BE2C (cell line): ENCODE results near the gene MAP2K3.
A peak's percentile ranks its signal among the peaks of the same experiment; 100 is the strongest.
"Not testable (repeated sequence)": the region's sequence is repeated elsewhere in the genome, so short reads cannot be mapped to it uniquely, and the experiment has no call there.

Experiments used
- DNase-seq: peaks from one replicate; pipeline ENCODE4 v3.0.0-alpha.2; 2020
- H3K27me3 ChIP-seq: fragments of 250-450 bp; sonication (Bioruptor Pico); 2 replicates; pipeline ENCODE4 v1.5.1; 2020; ENCODE audit warnings: mild to moderate bottlenecking
- H3K36me3 ChIP-seq: fragments of 250-450 bp; sonication (Bioruptor Pico); 2 replicates; pipeline ENCODE4 v1.5.1; 2020; ENCODE audit warnings: mild to moderate bottlenecking
- H3K4me1 ChIP-seq: fragments of 250-450 bp; sonication (Bioruptor Pico); 2 replicates; pipeline ENCODE4 v1.5.1; 2020
- H3K4me3 ChIP-seq: 2 replicates; pipeline ENCODE4 v1.5.1; 2011; ENCODE audit warnings: low read depth, low read length
- H3K9me3 ChIP-seq: fragments of 250-450 bp; sonication (Bioruptor Pico); 2 replicates; pipeline ENCODE4 v1.5.1; 2020
- CTCF ChIP-seq: IDR thresholded peaks from 2 replicates; pipeline ENCODE4 v1.5.1; 2012; ENCODE audit warnings: mild to moderate bottlenecking, low read depth, low read length

The MAP2K3 gene

GRCh38 chr17:21300601-21301571 lies 16.4 kb downstream of the MAP2K3 start:
- H3K4me3 ChIP-seq: no peak overlapping the region
- H3K9me3 ChIP-seq: no peaks in the 10 kb centered on the region
- DNase-seq: no peak
- no peaks in the 10 kb centered on the region for H3K4me1 ChIP-seq
- no peaks in the 10 kb centered on the region for H3K27me3 ChIP-seq
- no peak for TF ChIP-seq CTCF
- no peaks in the 10 kb centered on the region; the same call in 1 of the 2 replicates for H3K36me3 ChIP-seq

DNA sequence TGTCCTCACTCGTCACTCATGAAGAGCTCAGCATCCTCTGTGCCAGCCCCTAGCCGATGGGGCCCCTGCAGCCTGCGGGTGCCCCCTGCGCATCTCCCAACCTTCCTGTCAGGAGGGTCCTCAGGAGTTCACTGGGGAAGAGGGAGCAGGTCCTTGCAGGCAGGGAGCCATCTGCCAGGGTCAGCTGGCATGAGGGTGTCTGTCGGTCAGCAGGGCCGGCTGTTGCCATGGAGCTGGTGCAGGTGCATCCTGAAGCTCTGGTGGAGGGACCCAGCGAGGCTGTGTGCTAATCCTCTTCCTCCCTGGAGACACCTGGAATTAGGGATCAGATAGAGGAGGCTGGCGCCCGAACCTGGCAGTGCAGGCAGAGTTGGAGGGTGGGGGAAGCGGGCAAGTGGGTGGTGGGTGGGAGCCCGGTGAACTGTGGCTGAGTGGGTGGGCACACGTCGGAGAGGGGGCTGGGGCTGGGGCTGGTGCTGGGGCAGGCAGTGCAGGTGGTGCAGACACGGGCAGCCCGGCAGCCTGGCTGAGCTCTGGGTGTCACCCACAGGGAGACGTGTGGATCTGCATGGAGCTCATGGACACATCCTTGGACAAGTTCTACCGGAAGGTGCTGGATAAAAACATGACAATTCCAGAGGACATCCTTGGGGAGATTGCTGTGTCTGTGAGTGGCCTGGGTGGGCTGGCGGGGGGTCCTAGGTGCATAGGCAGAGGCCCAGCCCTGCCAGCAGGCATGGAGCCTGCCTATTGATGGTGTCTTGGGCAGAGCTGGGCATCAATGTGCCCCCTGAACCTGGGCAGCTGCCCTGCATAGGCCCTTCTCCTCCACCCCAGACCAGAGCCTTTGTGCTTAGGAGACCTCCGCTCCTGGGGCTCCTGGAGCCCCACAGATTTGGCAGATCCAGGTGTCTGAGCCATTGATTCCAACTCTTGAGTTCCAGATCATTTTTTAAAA lies 17.4 kb downstream of the MAP2K3 start:
- Histone ChIP-seq H3K9me3 (no peaks in the 10 kb centered on the region), H3K27me3 (no peaks in the 10 kb centered on the region), H3K36me3 (no peaks in the 10 kb centered on the region; the same call in 1 of the 2 replicates), H3K4me1 (no peaks in the 10 kb centered on the region), H3K4me3 (no peak overlapping the region)
- peak; percentile 38 for DNase-seq
- TF ChIP-seq CTCF: no peak

DNA sequence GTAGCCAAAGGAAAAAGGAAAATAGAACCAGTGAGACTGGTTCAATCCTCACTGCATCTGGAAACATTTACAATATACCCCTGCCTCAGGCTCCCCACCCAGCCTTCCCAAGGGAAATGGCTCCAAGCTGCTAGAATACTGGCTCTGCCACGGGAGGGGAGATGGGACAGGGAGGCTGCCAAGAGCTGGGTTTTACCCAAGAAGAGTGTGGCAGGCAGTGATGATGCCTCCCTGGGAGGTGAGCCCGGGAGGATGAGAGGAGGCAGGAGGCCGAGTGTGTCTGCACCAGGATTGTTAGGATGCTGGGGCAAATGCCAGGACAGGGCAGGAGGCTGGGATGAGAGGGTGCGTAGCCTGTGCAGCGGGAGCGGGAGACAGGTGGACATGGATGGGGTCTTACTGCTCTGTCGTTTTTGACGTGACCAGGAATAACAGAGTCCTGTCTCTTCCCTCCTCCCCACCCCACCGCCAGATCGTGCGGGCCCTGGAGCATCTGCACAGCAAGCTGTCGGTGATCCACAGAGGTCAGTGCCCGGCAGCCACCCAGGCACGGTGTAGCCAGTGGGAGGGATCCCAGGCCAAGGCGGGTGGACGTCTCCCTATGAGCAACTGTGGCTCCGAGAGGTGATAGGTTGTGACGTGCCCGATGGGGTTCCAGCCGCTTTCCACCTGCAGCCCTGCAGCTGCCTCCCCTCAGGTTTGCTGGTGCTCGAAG lies 18.4 kb downstream of the MAP2K3 start:
- H3K36me3 ChIP-seq: no peaks in the 10 kb centered on the region; the same call in 1 of the 2 replicates

DNA sequence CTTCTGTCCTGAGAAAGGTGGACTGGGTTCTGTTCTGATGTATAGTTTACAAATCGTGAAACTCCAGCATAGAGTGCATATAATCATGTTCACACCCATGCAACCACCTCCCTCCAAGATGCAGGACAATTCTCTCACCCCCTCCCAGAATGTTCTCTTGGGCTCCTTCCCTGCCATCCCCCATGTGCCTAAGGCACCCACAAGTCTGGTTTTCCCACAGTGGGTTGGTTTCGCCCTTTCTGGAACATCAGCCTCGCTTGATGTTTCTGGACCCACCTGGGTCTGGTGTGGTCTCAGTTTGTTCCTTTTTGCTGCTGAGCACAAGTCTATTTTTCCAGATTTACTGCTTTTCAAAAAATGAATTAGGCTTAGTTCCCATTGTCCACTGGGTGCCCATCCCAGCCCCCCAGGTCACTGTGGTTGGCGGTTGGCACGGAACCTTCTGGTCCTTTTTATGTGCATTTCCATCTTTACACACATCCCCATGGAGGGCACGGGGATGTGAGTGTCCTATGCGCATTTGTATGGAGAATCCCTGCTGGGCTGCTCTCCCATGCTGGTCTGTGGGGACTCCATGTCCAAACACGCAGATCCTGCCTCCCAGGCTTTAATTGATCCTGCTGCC lies 19.0 kb downstream of the MAP2K3 start:
- no peaks in the 10 kb centered on the region for H3K4me1 ChIP-seq
- no peak for TF ChIP-seq CTCF
- DNase-seq: no peak

More for the DNA sequence above, 18.4 kb downstream of the MAP2K3 start:
- DNase-seq: no peak
- Histone ChIP-seq H3K27me3 (no peaks in the 10 kb centered on the region), H3K9me3 (no peaks in the 10 kb centered on the region), H3K4me3 (no peak overlapping the region), H3K4me1 (no peaks in the 10 kb centered on the region)
- no peak for TF ChIP-seq CTCF

GRCh38 chr17:21304091-21304490 lies 19.6 kb downstream of the MAP2K3 start:
- DNase-seq: no peak
- Histone ChIP-seq H3K4me1 (no peaks in the 10 kb centered on the region), H3K9me3 (no peaks in the 10 kb centered on the region), H3K36me3 (no peaks in the 10 kb centered on the region), H3K27me3 (no peaks in the 10 kb centered on the region), H3K4me3 (no peak overlapping the region)
- no peak for TF ChIP-seq CTCF

More for the DNA sequence above, 19.0 kb downstream of the MAP2K3 start:
- H3K4me3 ChIP-seq: no peak overlapping the region
- no peaks in the 10 kb centered on the region for H3K27me3 ChIP-seq
- no peaks in the 10 kb centered on the region for H3K9me3 ChIP-seq
- H3K36me3 ChIP-seq: no peaks in the 10 kb centered on the region; the same call in 1 of the 2 replicates

GRCh38 chr17:21304551-21305151 lies 20.1 kb downstream of the MAP2K3 start:
- H3K9me3 ChIP-seq, H3K36me3 ChIP-seq, DNase-seq, H3K27me3 ChIP-seq, H3K4me1 ChIP-seq, H3K4me3 ChIP-seq: not testable (repeated sequence)

GRCh38 chr17:21305431-21306180 lies 21.1 kb downstream of the MAP2K3 start:
- H3K9me3 ChIP-seq, H3K36me3 ChIP-seq, H3K4me1 ChIP-seq: not testable (repeated sequence)

More at GRCh38 chr17:21305431-21306180, 21.1 kb downstream of the MAP2K3 start:
- not testable (repeated sequence) for H3K27me3 ChIP-seq, DNase-seq, H3K4me3 ChIP-seq
